ENCODE data around the gene CMTM4. TPM values are rescaled to one million over a fixed set of nuclear protein-coding genes. Genes with fewer than 3 reads are reported as not detected.

The CMTM4 gene
- polyA plus RNA-seq, 1 donor from 2014 or later: 27.2 TPM

- H3K27ac ChIP-seq (ENCODE audit: low read length): no peak overlapping the region
- no peaks in the 10 kb centered on the region for H3F3A ChIP-seq (ENCODE audit: insufficient read depth, low read length, poor library complexity, severe bottlenecking)
- H3K79me2 ChIP-seq (replicated peaks; ENCODE audit: insufficient read depth, low read length): no peaks in the 10 kb centered on the region
- H3K4me2 ChIP-seq (ENCODE audit: low read length): no peak overlapping the region
- no peak overlapping the region for H3K9ac ChIP-seq (ENCODE audit: low read length)
- H3K9me3 ChIP-seq (ENCODE audit: low read length): no peaks in the 10 kb centered on the region
- H3K4me3 ChIP-seq (ENCODE audit: low read length): no peak overlapping the region
- no peaks in the 10 kb centered on the region for H3K9me2 ChIP-seq (ENCODE audit: insufficient read depth, low read length)
- no peak for TF ChIP-seq TAF1 (IDR thresholded peaks at IDR 0.05; ENCODE audit: low read depth)
- TF ChIP-seq RAD21 (conservative IDR thresholded peaks at IDR 0.05): no peak
- TF ChIP-seq SMC3 (conservative IDR thresholded peaks at IDR 0.05; ENCODE audit: poor library complexity): no peak
- TF ChIP-seq CTCF (IDR thresholded peaks at IDR 0.05; ENCODE audit: poor library complexity, severe bottlenecking): no peak
- TF ChIP-seq EP300 (conservative IDR thresholded peaks at IDR 0.05; ENCODE audit: poor library complexity, severe bottlenecking): no peak
- no peak for TF ChIP-seq REST (IDR thresholded peaks at IDR 0.05; ENCODE audit: borderline replicate concordance)
- TF ChIP-seq EZH2 (IDR thresholded peaks at IDR 0.05; ENCODE audit: borderline replicate concordance, insufficient read depth, low read length, poor library complexity, severe bottlenecking): no peak
- no peak for TF ChIP-seq MXI1 (conservative IDR thresholded peaks at IDR 0.05; ENCODE audit: poor library complexity, severe bottlenecking)
- no peak for TF ChIP-seq POLR2AphosphoS5 (IDR thresholded peaks at IDR 0.05)
- no peaks in the 10 kb centered on the region for H3K36me3 ChIP-seq (ENCODE audit: insufficient read depth, low read length)
- no peak overlapping the region for H2AFZ ChIP-seq (ENCODE audit: low read depth, low read length)
- H3K27me3 ChIP-seq (ENCODE audit: insufficient read depth, low read depth, low read length): no peaks in the 10 kb centered on the region
- no peaks in the 10 kb centered on the region for H4K20me1 ChIP-seq (ENCODE audit: insufficient read depth)
These were observed 101.8 kb downstream of the CMTM4 start for GRCh38 chr16:66594739-66595138.

GRCh38 chr16:66592814-66593213 is 103.7 kb downstream of the CMTM4 start:
- TF ChIP-seq POLR2AphosphoS5 (IDR thresholded peaks at IDR 0.05) (no peak), SMC3 (conservative IDR thresholded peaks at IDR 0.05; ENCODE audit: poor library complexity) (no peak), TAF1 (IDR thresholded peaks at IDR 0.05; ENCODE audit: low read depth) (no peak), EP300 (conservative IDR thresholded peaks at IDR 0.05; ENCODE audit: poor library complexity, severe bottlenecking) (no peak), EZH2 (IDR thresholded peaks at IDR 0.05; ENCODE audit: borderline replicate concordance, insufficient read depth, low read length, poor library complexity, severe bottlenecking) (no peak)
- Histone ChIP-seq H3K79me2 (replicated peaks; ENCODE audit: insufficient read depth, low read length) (no peaks in the 10 kb centered on the region), H3K36me3 (ENCODE audit: insufficient read depth, low read length) (no peaks in the 10 kb centered on the region), H3K27me3 (ENCODE audit: insufficient read depth, low read depth, low read length) (no peaks in the 10 kb centered on the region), H3K9me2 (ENCODE audit: insufficient read depth, low read length) (no peaks in the 10 kb centered on the region), H3K9me3 (ENCODE audit: low read length) (no peaks in the 10 kb centered on the region), H3K4me3 (ENCODE audit: low read length) (no peak overlapping the region), H3K9ac (ENCODE audit: low read length) (no peak overlapping the region), H4K20me1 (ENCODE audit: insufficient read depth) (no peaks in the 10 kb centered on the region), H3K4me2 (ENCODE audit: low read length) (no peak overlapping the region), H3K27ac (ENCODE audit: low read length) (no peak overlapping the region), H3F3A (ENCODE audit: insufficient read depth, low read length, poor library complexity, severe bottlenecking) (no peaks in the 10 kb centered on the region), H2AFZ (ENCODE audit: low read depth, low read length) (no peak overlapping the region)
